ENCODE results near the gene POLR2I.
A peak's percentile ranks its signal among the peaks of the same experiment; 100 is the strongest.

Gene POLR2I

GRCh38 chr19:36120092-36120983 is 5.7 kb upstream of the POLR2I start:
- DNase-seq (no peak), ATAC-seq (replicated peaks) (no peak)
- H3K9me3 Mint-ChIP-seq = no peaks in the 10 kb centered on the region
- peaks cover 60% of the 10 kb centered on the region for H3K36me3 Mint-ChIP-seq (ENCODE audit: insufficient read depth)
- H3K27me3 Mint-ChIP-seq = no peaks in the 10 kb centered on the region
- no peak overlapping the region for H3K4me3 Mint-ChIP-seq
- H3K27ac Mint-ChIP-seq = peak overlapping the region in 1 of 2 donors; percentile 72
- H3K4me1 Mint-ChIP-seq (ENCODE audit: low read depth in 2 of 2) = peaks cover 21 to 26% of the 10 kb centered on the region in 2 donors

- H3K27ac Mint-ChIP-seq = peak overlapping the region; percentile 96 to 99
- peak overlapping the region; percentile 89 to 94 for H3K4me3 Mint-ChIP-seq
- peaks cover 43 to 46% of the 10 kb centered on the region in 2 donors for H3K4me1 Mint-ChIP-seq (ENCODE audit: low read depth in 2 of 2)
- H3K9me3 Mint-ChIP-seq = no peaks in the 10 kb centered on the region
- peaks cover 66% of the 10 kb centered on the region for H3K36me3 Mint-ChIP-seq (ENCODE audit: insufficient read depth)
- DNase-seq (no peak), ATAC-seq (replicated peaks) (no peak)
- no peaks in the 10 kb centered on the region for H3K27me3 Mint-ChIP-seq
These were observed 1.6 kb upstream of the POLR2I start for GRCh38 chr19:36116344-36116637.

- no peak for ATAC-seq (replicated peaks)
- Mint-ChIP-seq H3K4me1 (ENCODE audit: low read depth in 2 of 2) (peaks cover 43 to 46% of the 10 kb centered on the region in 2 donors), H3K27me3 (no peaks in the 10 kb centered on the region), H3K4me3 (peak within 1 kb of the TSS; percentile 89 to 94), H3K36me3 (ENCODE audit: insufficient read depth) (peaks cover 65% of the 10 kb centered on the region), H3K27ac (peak within 1 kb of the TSS; percentile 96 to 99), H3K9me3 (no peaks in the 10 kb centered on the region)
- no peak for DNase-seq
These were observed 1.0 kb upstream of the POLR2I start, which contains the start of gene TBCB for GRCh38 chr19:36115453-36116343. TSS of gene TBCB (plus strand) at chr19:36115468. CDS start at chr19:36115561, 93 bp downstream.

GRCh38 chr19:36113894-36114720 is 568 bp downstream of the POLR2I start:
- Mint-ChIP-seq H3K36me3 (ENCODE audit: insufficient read depth) (peaks cover 55% of the 10 kb centered on the region), H3K4me1 (ENCODE audit: low read depth in 2 of 2) (peaks cover 38 to 40% of the 10 kb centered on the region in 2 donors), H3K27ac (peak overlapping the region; percentile 96 to 99), H3K27me3 (no peaks in the 10 kb centered on the region), H3K9me3 (no peaks in the 10 kb centered on the region), H3K4me3 (peak overlapping the region; percentile 89 to 94)
- ATAC-seq (replicated peaks) = peak; percentile 1
- DNase-seq = peak in 2 of 3 experiments; percentile 20 to 29

- Mint-ChIP-seq H3K36me3 (ENCODE audit: insufficient read depth) (peaks cover 49% of the 10 kb centered on the region), H3K27ac (peak overlapping the region; percentile 76 to 99), H3K9me3 (no peaks in the 10 kb centered on the region), H3K4me1 (ENCODE audit: low read depth in 2 of 2) (peaks cover 35 to 38% of the 10 kb centered on the region in 2 donors), H3K27me3 (no peaks in the 10 kb centered on the region), H3K4me3 (peak overlapping the region; percentile 89 to 94)
- DNase-seq (no peak), ATAC-seq (replicated peaks) (no peak)
These were observed 1.2 kb downstream of the POLR2I start for GRCh38 chr19:36113425-36113824.

GRCh38 chr19:36112678-36113077 is 2.0 kb downstream of the POLR2I start:
- H3K4me3 Mint-ChIP-seq = peak overlapping the region; percentile 89 to 94
- ATAC-seq (replicated peaks) (no peak), DNase-seq (no peak)
- peaks cover 29 to 34% of the 10 kb centered on the region in 2 donors for H3K4me1 Mint-ChIP-seq (ENCODE audit: low read depth in 2 of 2)
- no peaks in the 10 kb centered on the region for H3K27me3 Mint-ChIP-seq
- H3K36me3 Mint-ChIP-seq (ENCODE audit: insufficient read depth) = peaks cover 45% of the 10 kb centered on the region
- peak overlapping the region; percentile 76 to 99 for H3K27ac Mint-ChIP-seq
- no peaks in the 10 kb centered on the region for H3K9me3 Mint-ChIP-seq

- no peaks in the 10 kb centered on the region for H3K9me3 Mint-ChIP-seq
- peaks cover 41% of the 10 kb centered on the region for H3K36me3 Mint-ChIP-seq (ENCODE audit: insufficient read depth)
- ATAC-seq (replicated peaks) (no peak), DNase-seq (no peak)
- H3K4me1 Mint-ChIP-seq (ENCODE audit: low read depth in 2 of 2) = peaks cover 20 to 28% of the 10 kb centered on the region in 2 donors
- no peak overlapping the region for H3K4me3 Mint-ChIP-seq
- peak overlapping the region in 1 of 2 donors; percentile 44 for H3K27ac Mint-ChIP-seq
- H3K27me3 Mint-ChIP-seq = no peaks in the 10 kb centered on the region
These were observed 3.5 kb downstream of the POLR2I start for GRCh38 chr19:36111200-36111539.

- peaks cover 40% of the 10 kb centered on the region for H3K36me3 Mint-ChIP-seq (ENCODE audit: insufficient read depth)
- H3K9me3 Mint-ChIP-seq = no peaks in the 10 kb centered on the region
- peaks cover 17 to 24% of the 10 kb centered on the region in 2 donors for H3K4me1 Mint-ChIP-seq (ENCODE audit: low read depth in 2 of 2)
- DNase-seq (no peak), ATAC-seq (replicated peaks) (no peak)
- peak within 1 kb of the TSS in 1 of 2 donors; percentile 44 for H3K27ac Mint-ChIP-seq
- H3K4me3 Mint-ChIP-seq = no peak within 1 kb of the TSS
- no peaks in the 10 kb centered on the region for H3K27me3 Mint-ChIP-seq
These were observed 4.0 kb downstream of the POLR2I start, which contains the start of gene OVOL3 for GRCh38 chr19:36110487-36111199. TSS of gene OVOL3 (plus strand) at chr19:36111143. CDS start at chr19:36111203, 60 bp downstream.

GRCh38 chr19:36108684-36109083 is 6.0 kb downstream of the POLR2I start:
- Mint-ChIP-seq H3K4me1 (ENCODE audit: low read depth in 2 of 2) (peaks cover 8 to 9% of the 10 kb centered on the region in 2 donors), H3K36me3 (ENCODE audit: insufficient read depth) (peaks cover 24% of the 10 kb centered on the region), H3K27ac (no peak overlapping the region), H3K9me3 (no peaks in the 10 kb centered on the region), H3K4me3 (no peak overlapping the region), H3K27me3 (no peaks in the 10 kb centered on the region)
- DNase-seq (no peak), ATAC-seq (replicated peaks) (no peak)

GRCh38 chr19:36106991-36107390 is 7.7 kb downstream of the POLR2I start:
- no peaks in the 10 kb centered on the region for H3K4me1 Mint-ChIP-seq (ENCODE audit: low read depth in 2 of 2)
- DNase-seq (no peak), ATAC-seq (replicated peaks) (no peak)
- no peak overlapping the region for H3K27ac Mint-ChIP-seq
- no peaks in the 10 kb centered on the region for H3K9me3 Mint-ChIP-seq
- peaks cover 22% of the 10 kb centered on the region for H3K36me3 Mint-ChIP-seq (ENCODE audit: insufficient read depth)
- no peak overlapping the region for H3K4me3 Mint-ChIP-seq
- no peaks in the 10 kb centered on the region for H3K27me3 Mint-ChIP-seq

- no peak overlapping the region for H3K4me3 Mint-ChIP-seq
- H3K9me3 Mint-ChIP-seq = no peaks in the 10 kb centered on the region
- H3K4me1 Mint-ChIP-seq (ENCODE audit: low read depth in 2 of 2) = no peaks in the 10 kb centered on the region
- no peaks in the 10 kb centered on the region for H3K27me3 Mint-ChIP-seq
- no peak for DNase-seq
- no peak for ATAC-seq (replicated peaks)
- H3K27ac Mint-ChIP-seq = peak overlapping the region; percentile 21 to 23
- peaks cover 20% of the 10 kb centered on the region for H3K36me3 Mint-ChIP-seq (ENCODE audit: insufficient read depth)
These were observed 8.2 kb downstream of the POLR2I start for GRCh38 chr19:36106441-36106840.

GRCh38 chr19:36103842-36104552 is 10.7 kb downstream of the POLR2I start:
- Mint-ChIP-seq H3K27ac (no peak overlapping the region), H3K36me3 (ENCODE audit: insufficient read depth) (peaks cover 14% of the 10 kb centered on the region), H3K4me3 (no peak overlapping the region), H3K4me1 (ENCODE audit: low read depth in 2 of 2) (no peaks in the 10 kb centered on the region), H3K9me3 (no peaks in the 10 kb centered on the region), H3K27me3 (no peaks in the 10 kb centered on the region)
- ATAC-seq (replicated peaks) (no peak), DNase-seq (no peak)
